Cortex of kidney (tissue), 1 donor: Measurements from ENCODE around the gene KIAA1958.
"Not testable (repeated sequence)": the region's sequence is repeated elsewhere in the genome, so short reads cannot be mapped to it uniquely, and the experiment has no call there.

ENCODE experiments used
- DNase-seq: peaks from one replicate; lab custom pipeline; 2025; lab: John Stamatoyannopoulos, UW

KIAA1958 gene

GRCh38 chr9:112489039-112489546 is 2.5 kb downstream of the KIAA1958 start:
- DNase-seq, result no peak

GRCh38 chr9:112489876-112490666 is 3.4 kb downstream of the KIAA1958 start:
- DNase-seq, result no peak

DNA sequence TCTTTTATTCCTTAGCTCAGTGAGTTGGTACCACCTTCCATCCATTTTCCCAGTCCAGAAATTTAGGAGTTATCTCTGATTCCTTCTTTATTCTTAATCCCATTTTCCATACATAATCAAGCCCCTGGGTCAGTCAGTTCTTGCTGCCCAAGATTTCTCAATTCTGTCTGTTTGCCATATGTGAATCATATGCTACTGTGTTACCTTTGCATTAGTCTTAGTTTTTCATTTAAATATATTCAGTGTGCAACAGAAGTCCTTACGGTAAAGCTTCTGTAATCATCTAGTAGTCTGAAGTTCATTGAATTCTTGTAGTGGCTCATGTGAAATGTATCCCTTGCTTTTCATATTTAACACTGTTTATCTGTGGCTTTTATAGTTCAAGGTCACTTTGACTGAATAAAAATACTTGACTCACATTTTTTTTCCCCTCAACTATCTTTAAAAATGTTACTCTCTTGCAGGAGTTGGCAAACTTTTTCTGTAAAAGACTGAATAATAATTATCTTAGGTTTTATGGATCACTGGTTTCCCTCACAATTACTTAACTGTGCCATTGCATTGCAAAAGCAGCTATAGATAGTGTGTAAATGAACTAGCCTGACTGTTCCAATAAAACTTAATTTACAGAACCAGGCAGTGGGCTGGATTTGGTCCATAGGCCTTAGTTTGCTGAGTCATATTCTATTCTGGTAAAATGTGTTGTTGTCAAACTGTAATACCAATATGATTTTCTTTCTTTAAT is 6.9 kb downstream of the KIAA1958 start:
- no peak for DNase-seq

DNA sequence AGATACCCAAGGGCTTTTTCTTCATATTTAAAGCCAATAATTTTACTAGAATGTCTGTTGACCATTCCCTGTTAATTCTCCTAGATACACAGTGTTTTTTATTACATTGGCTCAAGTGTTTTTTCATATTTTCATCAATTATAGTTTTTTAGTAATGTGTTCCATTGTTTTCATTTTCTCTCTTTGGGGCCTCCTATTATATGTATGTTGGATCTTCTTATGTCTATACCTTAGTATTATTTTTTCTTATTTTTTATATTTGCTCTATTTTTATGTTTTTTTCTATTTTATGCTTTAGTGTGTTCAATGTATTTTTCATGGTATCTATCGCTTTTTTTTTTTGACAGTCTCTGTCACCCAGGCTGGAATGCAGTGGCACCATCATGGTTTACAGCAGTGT is 7.5 kb downstream of the KIAA1958 start:
- DNase-seq, result no peak

- DNase-seq, result no peak
Observed at GRCh38 chr9:112495614-112496013, 9.0 kb downstream of the KIAA1958 start.

DNA sequence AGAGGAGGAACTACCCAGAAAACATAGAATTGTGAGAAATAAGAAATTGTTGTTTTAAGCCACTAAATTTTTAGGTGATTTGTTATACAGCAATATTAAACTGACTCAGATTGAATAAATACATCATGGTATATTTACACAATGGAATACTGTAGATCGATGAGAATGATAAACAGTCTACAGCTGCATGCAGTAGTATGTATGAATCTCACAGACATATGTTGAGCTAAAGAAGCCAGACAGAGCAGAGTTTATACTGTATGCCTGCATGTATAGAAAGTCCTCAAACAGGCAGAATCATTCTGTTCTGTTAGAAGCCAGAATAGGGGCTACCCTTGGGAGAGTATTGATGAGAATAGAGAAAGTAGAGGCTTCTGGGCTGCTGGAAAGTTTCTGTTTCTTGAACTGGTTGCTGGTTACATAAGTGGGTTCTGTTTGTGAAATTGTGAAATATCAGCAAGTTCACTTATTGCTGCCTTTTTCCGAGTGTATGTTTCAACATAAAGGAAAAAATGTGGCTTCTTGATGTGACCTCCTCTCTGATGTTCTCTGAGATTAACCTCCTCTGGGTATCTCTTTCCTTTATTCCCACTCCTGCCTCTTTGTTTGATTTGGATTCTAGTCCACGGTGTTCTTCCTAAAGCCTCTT is 9.6 kb downstream of the KIAA1958 start:
- DNase-seq, result no peak

- no peak for DNase-seq
Observed at GRCh38 chr9:112500842-112501241, 14.2 kb downstream of the KIAA1958 start.

DNA sequence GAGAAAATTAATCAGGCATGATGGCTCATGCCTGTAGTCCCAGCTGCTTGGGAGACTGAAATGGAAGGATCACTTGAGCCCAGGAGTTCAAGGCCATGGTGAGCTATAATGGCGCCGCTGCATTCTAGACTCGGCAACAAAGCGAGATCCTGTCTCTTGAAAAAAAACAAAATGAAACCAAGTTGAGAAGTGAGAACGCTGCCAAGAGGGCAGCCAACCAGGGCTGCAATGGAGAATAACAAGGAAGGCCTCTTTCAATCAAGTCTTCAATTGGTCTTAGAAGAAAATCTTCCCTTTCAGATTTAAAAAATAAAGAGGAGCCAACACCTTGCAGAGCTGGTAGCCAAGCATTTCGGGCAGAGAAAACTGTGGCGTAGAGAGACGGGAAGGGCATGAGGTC is 14.7 kb downstream of the KIAA1958 start:
- no peak for DNase-seq

- no peak for DNase-seq
Observed at GRCh38 chr9:112502175-112502946, 15.7 kb downstream of the KIAA1958 start.

GRCh38 chr9:112503170-112503569 is 16.5 kb downstream of the KIAA1958 start:
- no peak for DNase-seq

DNA sequence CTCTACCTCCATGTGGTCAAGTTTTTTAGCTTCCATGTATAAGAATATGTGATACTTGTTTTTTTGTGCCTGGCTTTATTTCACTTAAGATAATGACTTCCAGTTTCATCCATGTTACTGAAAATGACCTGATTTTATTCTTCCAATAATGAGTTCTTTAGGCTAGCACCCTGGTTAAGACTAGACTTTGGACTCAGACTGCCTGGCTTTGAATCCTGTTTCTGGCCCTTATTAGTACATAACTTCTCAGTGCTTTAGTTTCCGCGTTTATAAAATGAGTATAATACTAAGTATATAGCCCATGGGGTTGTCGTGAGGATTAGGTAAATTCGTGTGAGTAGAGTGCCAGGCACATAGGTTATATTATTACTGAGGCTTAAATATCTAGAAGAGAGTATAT is 18.5 kb downstream of the KIAA1958 start:
- DNase-seq, result no peak

- no peak for DNase-seq
Observed at GRCh38 chr9:112505607-112506006, 19.0 kb downstream of the KIAA1958 start.

GRCh38 chr9:112506571-112506970 is 19.9 kb downstream of the KIAA1958 start:
- no peak for DNase-seq

GRCh38 chr9:112507001-112507680 is 20.5 kb downstream of the KIAA1958 start:
- DNase-seq, result no peak

GRCh38 chr9:112508377-112508776 is 21.8 kb downstream of the KIAA1958 start:
- DNase-seq, result no peak

DNA sequence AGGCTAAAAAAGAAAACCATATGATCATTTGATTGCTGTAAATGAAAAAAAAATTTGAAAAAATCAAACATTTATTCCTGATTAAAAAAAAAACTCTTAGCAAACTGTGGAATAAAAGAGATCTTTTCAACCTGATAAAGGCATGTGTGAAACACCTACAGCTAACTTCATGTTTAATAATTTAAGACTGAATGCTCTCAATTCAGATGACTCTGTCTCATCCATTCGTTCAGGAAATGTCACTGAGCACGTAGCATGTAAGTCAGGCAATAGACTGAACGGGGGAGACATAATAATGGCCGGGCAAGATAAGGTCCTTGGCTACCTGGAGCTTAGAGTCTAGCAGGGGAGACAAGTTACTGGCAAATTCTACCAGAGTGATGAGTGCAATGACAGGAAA is 25.8 kb downstream of the KIAA1958 start:
- DNase-seq, result not testable (repeated sequence)

DNA sequence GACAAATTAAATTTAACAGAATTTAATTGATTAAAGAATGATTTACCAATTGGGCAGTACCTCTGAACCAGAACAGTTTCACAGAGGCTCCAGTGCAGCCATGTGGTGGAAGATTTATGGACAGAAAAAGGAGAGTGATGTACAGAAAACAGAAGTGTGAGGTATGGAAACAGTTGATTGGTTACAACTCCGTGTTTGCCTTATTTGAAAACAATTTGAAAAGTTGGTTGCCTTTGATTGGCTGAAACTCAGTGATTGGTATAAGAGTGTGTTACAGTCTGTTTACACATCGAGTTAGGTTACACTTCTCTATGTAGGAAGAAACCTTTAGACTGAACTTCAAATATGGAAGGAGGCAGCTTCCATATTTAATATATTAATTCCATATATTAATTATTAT is 30.1 kb downstream of the KIAA1958 start:
- DNase-seq, result no peak

GRCh38 chr9:112520069-112520468 is 33.4 kb downstream of the KIAA1958 start:
- DNase-seq, result no peak

GRCh38 chr9:112520656-112521055 is 34.0 kb downstream of the KIAA1958 start:
- DNase-seq, result no peak

DNA sequence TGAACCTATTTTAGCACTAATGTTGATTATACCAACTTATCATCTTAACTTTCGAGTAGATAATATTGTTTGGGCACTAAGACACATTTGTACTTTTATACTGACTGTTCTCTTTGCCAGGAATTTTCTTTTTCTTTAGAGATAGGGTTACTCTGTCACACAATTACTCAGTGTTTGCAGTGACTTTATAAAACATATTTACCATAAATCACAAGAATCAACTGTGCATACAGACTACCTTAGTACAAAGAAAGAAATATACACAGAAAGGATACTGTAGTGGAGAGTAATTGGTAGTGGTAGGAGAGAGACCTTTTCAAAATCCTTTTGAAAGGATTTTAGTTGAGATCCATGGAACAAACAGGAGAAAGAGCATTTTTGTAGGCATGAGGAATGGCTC is 40.3 kb downstream of the KIAA1958 start:
- no peak for DNase-seq

GRCh38 chr9:112527959-112528358 is 41.3 kb downstream of the KIAA1958 start:
- DNase-seq, result no peak
